Stomach (tissue), 4 donors: Measurements from ENCODE around the gene XIRP2.

Source experiments
- CTCF ChIP-seq, 7 experiments: fragments of 450-650 bp in 4 of 7; fragments of 200-600 bp in 3 of 7; sonication (generic) in 3 of 7; IDR thresholded peaks; one replicate each; pipeline ENCODE4 v1.5.1; 2016 to 2019; ENCODE audit warnings: antibody characterized with exemption in 7 of 7, control low read depth in 2 of 7, mild to moderate bottlenecking in 1 of 7
- EP300 ChIP-seq: sonication (generic); formaldehyde crosslinking; IDR thresholded peaks from one replicate; pipeline ENCODE4 v1.6.1; 2017; ENCODE audit warnings: antibody characterized with exemption
- POLR2A ChIP-seq, 4 donors: fragments of 450-650 bp; IDR thresholded peaks; one replicate each; pipeline ENCODE4 v1.6.1; 2016; ENCODE audit warnings: antibody characterized with exemption in 4 of 4, control low read depth in 2 of 4, mild to moderate bottlenecking in 1 of 4, moderate library complexity in 1 of 4

GRCh38 chr2:167135706-167136105, 247.4 kb downstream of the XIRP2 start:
- TF ChIP-seq CTCF (IDR thresholded peaks at IDR 0.05), result no peak
- TF ChIP-seq EP300, result no peak
- no peak for TF ChIP-seq POLR2A (IDR thresholded peaks at IDR 0.05)
